Hepatocyte (in vitro differentiated cells): ENCODE results near the gene SPDYE1.
"Not testable (repeated sequence)": the region's sequence is repeated elsewhere in the genome, so short reads cannot be mapped to it uniquely, and the experiment has no call there.

Experiments used
- EZH2 ChIP-seq: fragments of 200-600 bp; sonication (generic); IDR thresholded peaks from 2 replicates; pipeline ENCODE4 v1.6.1; 2016; ENCODE audit warnings: antibody characterized with exemption, mild to moderate bottlenecking, borderline replicate concordance
- EZH2phosphoT487 ChIP-seq: fragments of 200-600 bp; sonication (generic); IDR thresholded peaks from one replicate; pipeline ENCODE4 v1.6.1; 2018; ENCODE audit warnings: antibody characterized with exemption, mild to moderate bottlenecking, low read depth, moderate library complexity; ENCODE audit not compliant: unreplicated experiment, severe bottlenecking
- TF ChIP-seq, protein P1 (sequence below): fragments of 200-600 bp; sonication (generic); IDR thresholded peaks from 2 replicates; pipeline ENCODE4 v1.5.1; 2016; ENCODE audit warnings: antibody characterized with exemption, mild to moderate bottlenecking; ENCODE audit not compliant: poor library complexity

GRCh38 chr7:43992896-43993295, 4.8 kb upstream of the SPDYE1 start:
- TF ChIP-seq EZH2, EZH2phosphoT487: not testable (repeated sequence)
- TF ChIP-seq, protein P1, sequence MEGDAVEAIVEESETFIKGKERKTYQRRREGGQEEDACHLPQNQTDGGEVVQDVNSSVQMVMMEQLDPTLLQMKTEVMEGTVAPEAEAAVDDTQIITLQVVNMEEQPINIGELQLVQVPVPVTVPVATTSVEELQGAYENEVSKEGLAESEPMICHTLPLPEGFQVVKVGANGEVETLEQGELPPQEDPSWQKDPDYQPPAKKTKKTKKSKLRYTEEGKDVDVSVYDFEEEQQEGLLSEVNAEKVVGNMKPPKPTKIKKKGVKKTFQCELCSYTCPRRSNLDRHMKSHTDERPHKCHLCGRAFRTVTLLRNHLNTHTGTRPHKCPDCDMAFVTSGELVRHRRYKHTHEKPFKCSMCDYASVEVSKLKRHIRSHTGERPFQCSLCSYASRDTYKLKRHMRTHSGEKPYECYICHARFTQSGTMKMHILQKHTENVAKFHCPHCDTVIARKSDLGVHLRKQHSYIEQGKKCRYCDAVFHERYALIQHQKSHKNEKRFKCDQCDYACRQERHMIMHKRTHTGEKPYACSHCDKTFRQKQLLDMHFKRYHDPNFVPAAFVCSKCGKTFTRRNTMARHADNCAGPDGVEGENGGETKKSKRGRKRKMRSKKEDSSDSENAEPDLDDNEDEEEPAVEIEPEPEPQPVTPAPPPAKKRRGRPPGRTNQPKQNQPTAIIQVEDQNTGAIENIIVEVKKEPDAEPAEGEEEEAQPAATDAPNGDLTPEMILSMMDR, result not testable (repeated sequence)
